Vagina (tissue), 2 donors: ENCODE data around the gene GRIA1. TPM values are rescaled to one million over a fixed set of nuclear protein-coding genes. Genes with fewer than 3 reads are reported as not detected.

ENCODE experiments used
- DNase-seq, 2 donors: peaks; one replicate each; pipeline ENCODE4 v3.0.0-alpha.2; 2017; ENCODE audit errors: extremely low spot score in 2 of 2
- H3K27ac ChIP-seq: fragments of 200-600 bp; sonication (generic); one replicate; pipeline ENCODE4 v1.5.1; 2019
- H3K27me3 ChIP-seq: fragments of 200-600 bp; sonication (generic); one replicate; pipeline ENCODE4 v1.5.1; 2019
- H3K36me3 ChIP-seq, 2 donors: fragments of 200-600 bp; sonication (generic); one replicate each; pipeline ENCODE4 v1.5.1; 2017 to 2019
- H3K4me1 ChIP-seq: fragments of 200-600 bp; sonication (generic); one replicate; pipeline ENCODE4 v1.5.1; 2019
- H3K4me3 ChIP-seq, 2 donors: fragments of 200-600 bp; sonication (generic); 1 replicate in 1 of 2; 2 replicates in 1 of 2; pipeline ENCODE4 v1.5.1; 2016 to 2019
- H3K9me3 ChIP-seq: fragments of 200-600 bp; sonication (generic); one replicate; pipeline ENCODE4 v1.5.1; 2019
- CTCF ChIP-seq, 3 experiments: fragments of 450-650 bp in 2 of 3; fragments of 200-600 bp in 1 of 3; sonication (generic) in 1 of 3; IDR thresholded peaks; one replicate each; pipeline ENCODE4 v1.5.1; 2017 to 2019; ENCODE audit warnings: antibody characterized with exemption in 3 of 3, mild to moderate bottlenecking in 2 of 3, moderate library complexity in 2 of 3
- POLR2A ChIP-seq, 2 donors: fragments of 450-650 bp; IDR thresholded peaks; one replicate each; pipeline ENCODE4 v1.6.1; 2017; ENCODE audit warnings: antibody characterized with exemption in 2 of 2, mild to moderate bottlenecking in 2 of 2, moderate library complexity in 2 of 2
- POLR2AphosphoS5 ChIP-seq, 2 donors: sonication (generic); formaldehyde crosslinking; IDR thresholded peaks; one replicate each; pipeline ENCODE4 v1.9.0; 2017; ENCODE audit warnings: antibody characterized with exemption in 2 of 2, mild to moderate bottlenecking in 2 of 2, low read depth in 1 of 2; ENCODE audit not compliant: insufficient read depth in 1 of 2
- intact Hi-C: fragments of 100-400 bp; cut with DNase I; formaldehyde crosslinking; loops from one replicate; pipeline ENCODE4 v1.15.1; 2023
- total RNA-seq: library from RNA; depleted of rRNA; stranded (reverse); fragments of >200 nt; gene quantifications from one replicate; pipeline ENCODE4 v1.2.3, GENCODE V29; 2016

Gene GRIA1
- total RNA-seq, 1 donor from 2014 or later, result not detected

DNA sequence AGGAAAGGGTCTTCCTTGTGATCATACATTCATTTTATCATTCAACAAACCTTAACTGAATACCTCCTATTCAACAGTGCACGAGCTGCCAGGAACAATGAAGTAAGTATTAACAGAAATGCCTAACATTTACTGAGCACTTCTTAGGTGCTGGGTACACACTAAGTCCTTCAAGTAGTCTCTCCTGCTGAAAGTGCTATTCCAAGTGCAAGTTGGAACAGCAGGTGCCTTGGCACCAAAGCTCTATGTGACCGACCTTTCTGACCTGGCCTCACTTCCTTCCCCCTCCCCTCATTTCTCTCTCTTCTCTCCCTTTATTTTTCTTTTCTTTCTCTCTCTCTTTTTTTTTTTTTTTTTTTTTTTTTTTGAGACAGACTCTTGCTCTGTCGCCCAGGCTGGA, 94.5 kb downstream of the GRIA1 start:
- no peak for TF ChIP-seq POLR2AphosphoS5 (IDR thresholded peaks at IDR 0.05; ENCODE audit: insufficient read depth in 1 of 2, low read depth in 1 of 2)
- H3K36me3 ChIP-seq, result no peaks in the 10 kb centered on the region
- H3K27ac ChIP-seq, result no peak overlapping the region
- no peak for DNase-seq
- H3K27me3 ChIP-seq, result no peaks in the 10 kb centered on the region
- no peaks in the 10 kb centered on the region for H3K4me1 ChIP-seq
- no peaks in the 10 kb centered on the region for H3K9me3 ChIP-seq
- intact Hi-C loops, result no loop called here
- no peak overlapping the region for H3K4me3 ChIP-seq

GRCh38 chr5:153585622-153586277, 95.3 kb downstream of the GRIA1 start:
- H3K27me3 ChIP-seq, result no peaks in the 10 kb centered on the region
- no peak overlapping the region for H3K27ac ChIP-seq
- no peaks in the 10 kb centered on the region for H3K9me3 ChIP-seq
- TF ChIP-seq CTCF (IDR thresholded peaks at IDR 0.05) (no peak), POLR2A (IDR thresholded peaks at IDR 0.05) (no peak), POLR2AphosphoS5 (IDR thresholded peaks at IDR 0.05; ENCODE audit: insufficient read depth in 1 of 2, low read depth in 1 of 2) (no peak)
- no peaks in the 10 kb centered on the region for H3K4me1 ChIP-seq
- no peak for DNase-seq
- H3K36me3 ChIP-seq, result no peaks in the 10 kb centered on the region
- intact Hi-C loops, result no loop called here
- no peak overlapping the region for H3K4me3 ChIP-seq

- Histone ChIP-seq H3K27me3 (no peaks in the 10 kb centered on the region), H3K36me3 (no peaks in the 10 kb centered on the region), H3K9me3 (no peaks in the 10 kb centered on the region), H3K4me3 (no peak overlapping the region), H3K4me1 (no peaks in the 10 kb centered on the region), H3K27ac (no peak overlapping the region)
- TF ChIP-seq CTCF (IDR thresholded peaks at IDR 0.05) (no peak), POLR2AphosphoS5 (IDR thresholded peaks at IDR 0.05; ENCODE audit: insufficient read depth in 1 of 2, low read depth in 1 of 2) (no peak)
- DNase-seq, result no peak
- intact Hi-C loops, result no loop called here
These were observed 101.6 kb downstream of the GRIA1 start for GRCh38 chr5:153592081-153592480.

GRCh38 chr5:153594785-153595184, 104.3 kb downstream of the GRIA1 start:
- Histone ChIP-seq H3K27me3 (no peaks in the 10 kb centered on the region), H3K4me3 (no peak overlapping the region), H3K27ac (no peak overlapping the region), H3K4me1 (no peaks in the 10 kb centered on the region), H3K9me3 (no peaks in the 10 kb centered on the region), H3K36me3 (no peaks in the 10 kb centered on the region)
- DNase-seq, result no peak
- TF ChIP-seq POLR2A (IDR thresholded peaks at IDR 0.05), result no peak
- TF ChIP-seq POLR2AphosphoS5 (IDR thresholded peaks at IDR 0.05; ENCODE audit: insufficient read depth in 1 of 2, low read depth in 1 of 2), result no peak
- no peak for TF ChIP-seq CTCF (IDR thresholded peaks at IDR 0.05)
- intact Hi-C loops, result no loop called here

DNA sequence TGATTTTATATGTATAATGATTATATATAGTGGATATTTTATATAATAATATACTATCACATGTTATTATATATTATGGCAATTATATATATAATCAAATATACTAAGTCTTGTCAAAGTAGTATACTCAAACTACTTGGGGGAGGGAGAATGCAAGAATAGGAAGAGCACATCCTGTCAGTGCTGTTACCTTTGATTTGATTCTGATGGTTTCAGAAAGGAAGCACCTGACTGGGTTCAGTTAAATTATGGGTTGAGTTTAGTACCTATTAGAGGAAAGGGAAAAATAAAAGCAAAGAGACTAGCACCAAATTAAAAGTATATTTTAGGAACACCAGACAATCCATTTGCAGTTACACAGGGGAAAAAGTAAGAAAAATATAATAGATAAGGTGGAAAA, 107.6 kb downstream of the GRIA1 start:
- H3K9me3 ChIP-seq, result no peaks in the 10 kb centered on the region
- no peaks in the 10 kb centered on the region for H3K36me3 ChIP-seq
- intact Hi-C loops, result no loop called here
- no peak for TF ChIP-seq POLR2A (IDR thresholded peaks at IDR 0.05)
- no peak for TF ChIP-seq POLR2AphosphoS5 (IDR thresholded peaks at IDR 0.05; ENCODE audit: insufficient read depth in 1 of 2, low read depth in 1 of 2)
- TF ChIP-seq CTCF (IDR thresholded peaks at IDR 0.05), result no peak
- no peak for DNase-seq
- H3K27ac ChIP-seq, result no peak overlapping the region
- no peak overlapping the region for H3K4me3 ChIP-seq
- no peaks in the 10 kb centered on the region for H3K4me1 ChIP-seq
- H3K27me3 ChIP-seq, result no peaks in the 10 kb centered on the region
